A549 (cell line): Measurements from ENCODE around the gene BCAS3. TPM values are rescaled to one million over a fixed set of nuclear protein-coding genes. Genes with fewer than 3 reads are reported as not detected.

Source experiments
- ATAC-seq, 2 experiments: fragments of 200-7000 bp in 1 of 2; fragments of >200 bp in 1 of 2; cut with Nextera tagmentation in 1 of 2; cut with Tn5 transposase in 1 of 2; 3 replicates each; pipeline versions ENCODE4 v1.8.0 to v1.9.1; 2018 to 2020; ENCODE audit warnings: mild to moderate bottlenecking in 1 of 2, moderate library complexity in 1 of 2
- CTCF ChIA-PET: fragments of 300-600 bp; sonication (Branson Sonifier 250); formaldehyde crosslinking; extraction: SDS; loops from one replicate; lab custom pipeline; 2021; ENCODE audit warnings: antibody characterized with exemption, inconsistent platforms; lab: Yijun Ruan, JAX
- POLR2A ChIA-PET: fragments of 350-600 bp; formaldehyde crosslinking; extraction: SDS; loops from one replicate; lab custom pipeline; 2021; ENCODE audit warnings: antibody characterized with exemption, inconsistent platforms; lab: Yijun Ruan, JAX
- DNase-seq, 2 experiments: peaks; one replicate each; pipeline versions ENCODE4 v3.0.0 to v3.0.0-alpha.2; 2011 to 2016; ENCODE audit warnings: low read depth in 1 of 2, low spot score in 1 of 2
- FAIRE-seq: peaks from 2 replicates; lab custom pipeline; 2011; peaks lifted over from hg19 to GRCh38; lab: Jason Lieb, UNC
- H3K27ac ChIP-seq, 2 experiments: fragments of >200 bp; sonication (Bioruptor Twin); formaldehyde crosslinking; 3 replicates each; pipeline ENCODE4 v1.5.1; 2016 to 2017
- H3K4me1 ChIP-seq: fragments of >200 bp; sonication (Bioruptor Twin); formaldehyde crosslinking; 3 replicates; pipeline ENCODE4 v1.6.1; 2016
- H3K4me2 ChIP-seq: fragments of >200 bp; sonication (Bioruptor Twin); formaldehyde crosslinking; 3 replicates; pipeline ENCODE4 v1.6.1; 2016
- H3K4me3 ChIP-seq: fragments of >200 bp; sonication (Bioruptor Twin); formaldehyde crosslinking; 3 replicates; pipeline ENCODE4 v1.5.1; 2016
- H3K9me3 ChIP-seq: fragments of >200 bp; sonication (Bioruptor Twin); formaldehyde crosslinking; 3 replicates; pipeline ENCODE4 v1.6.1; 2016
- BCL3 ChIP-seq: fragments of >200 bp; sonication (Bioruptor Twin); formaldehyde crosslinking; IDR thresholded peaks from 3 replicates; pipeline ENCODE4 v1.6.1; 2016
- BHLHE40 ChIP-seq: IDR thresholded peaks from 2 replicates; pipeline ENCODE4 v1.6.1; 2012; ENCODE audit warnings: low read depth, low read length, inconsistent platforms
- CEBPB ChIP-seq, 2 experiments: fragments of >200 bp in 1 of 2; sonication (Bioruptor Twin) in 1 of 2; formaldehyde crosslinking in 1 of 2; IDR thresholded peaks; 2 replicates each; pipeline ENCODE4 v1.6.1; 2012 to 2016
- CHD2 ChIP-seq: fragments of 150-350 bp; IDR thresholded peaks from 2 replicates; pipeline ENCODE4 v1.6.1; 2014; ENCODE audit warnings: low read length; ENCODE audit not compliant: partially characterized antibody
- CHD4 ChIP-seq: fragments of 200-600 bp; sonication (generic); IDR thresholded peaks from 2 replicates; pipeline ENCODE4 v1.6.1; 2016; ENCODE audit warnings: antibody characterized with exemption, mild to moderate bottlenecking, borderline replicate concordance
- FOXS1 ChIP-seq: fragments of 250-450 bp; sonication (Bioruptor Pico); IDR thresholded peaks from 2 replicates; pipeline ENCODE4 v1.5.0; 2020; ENCODE audit warnings: mild to moderate bottlenecking, moderate library complexity
- HOXB5 ChIP-seq: fragments of 250-450 bp; sonication (Bioruptor Pico); IDR thresholded peaks from 2 replicates; pipeline ENCODE4 v1.5.0; 2020; ENCODE audit warnings: mild to moderate bottlenecking, moderate library complexity
- JUNB ChIP-seq: fragments of >200 bp; sonication (Bioruptor Twin); formaldehyde crosslinking; IDR thresholded peaks from 2 replicates; pipeline ENCODE4 v1.6.1; 2016
- KDM1A ChIP-seq: fragments of 200-600 bp; sonication (generic); IDR thresholded peaks from 2 replicates; pipeline ENCODE4 v1.6.1; 2016; ENCODE audit warnings: low read depth, mild to moderate bottlenecking
- NPAS2 ChIP-seq: fragments of 250-450 bp; sonication (Bioruptor Pico); IDR thresholded peaks from 2 replicates; pipeline ENCODE4 v1.8.0; 2022; ENCODE audit warnings: mild to moderate bottlenecking, moderate library complexity, borderline replicate concordance
- PBX3 ChIP-seq: IDR thresholded peaks from 2 replicates; pipeline ENCODE4 v1.6.1; 2012
- POLR2AphosphoS2 ChIP-seq: conservative IDR thresholded peaks from 2 replicates; pipeline ENCODE4 v1.6.1; 2012; ENCODE audit warnings: low read length, improper control_type of control experiment, inconsistent platforms
- RARB ChIP-seq: fragments of 250-450 bp; sonication (Bioruptor Pico); IDR thresholded peaks from 2 replicates; pipeline ENCODE4 v1.8.0; 2021; ENCODE audit warnings: mild to moderate bottlenecking, moderate library complexity
- RCOR1 ChIP-seq: fragments of 150-350 bp; IDR thresholded peaks from 2 replicates; pipeline ENCODE4 v1.6.1; 2014; ENCODE audit warnings: antibody characterized with exemption, low read length, low read depth
- TP53 ChIP-seq: fragments of 250-450 bp; sonication (Bioruptor Pico); IDR thresholded peaks from 2 replicates; pipeline ENCODE4 v1.5.0; 2021; ENCODE audit warnings: mild to moderate bottlenecking, moderate library complexity
- ZSCAN20 ChIP-seq: fragments of 250-450 bp; sonication (Bioruptor Pico); IDR thresholded peaks from 2 replicates; pipeline ENCODE4 v1.8.0; 2022; ENCODE audit warnings: mild to moderate bottlenecking, moderate library complexity
- WGBS: methylation state at CpG from one replicate; pipeline ENCODE4 v1.1.6; 2017; ENCODE audit errors: missing lambda C conversion rate; 5-methylcytosine and 5-hydroxymethylcytosine counted together
- polyA plus RNA-seq, 4 experiments: library from polyadenylated mRNA; depleted of rRNA in 3 of 4; stranded (reverse); fragments of >200 nt; fragmentation: RNase III in 1 of 4; extraction: RNeasy Plus Mini Kit Qiagen cat#74134 plus additional on column Dnase treatment in 1 of 4; gene quantifications; 2 replicates in 3 of 4; 3 replicates in 1 of 4; pipeline ENCODE4 v1.2.3, GENCODE V29; 2011 to 2017
- TF ChIP-seq, protein P1 (sequence below): fragments of 200-600 bp; sonication (generic); IDR thresholded peaks from 2 replicates; pipeline ENCODE4 v1.6.1; 2016; ENCODE audit warnings: antibody characterized with exemption, mild to moderate bottlenecking, moderate library complexity
- TF ChIP-seq, protein P2 (sequence below): IDR thresholded peaks from 2 replicates; pipeline ENCODE4 v1.6.1; 2012; ENCODE audit warnings: low read depth, borderline replicate concordance
- TF ChIP-seq, protein P3 (sequence below): fragments of 150-350 bp; IDR thresholded peaks from 2 replicates; pipeline ENCODE4 v1.6.1; 2014; ENCODE audit warnings: low read depth, mild to moderate bottlenecking, low read length

Gene BCAS3
- polyA plus RNA-seq, 2 of the 4 experiments (the other 2 are of a cell fraction) = 14.7 to 43.4 TPM

DNA sequence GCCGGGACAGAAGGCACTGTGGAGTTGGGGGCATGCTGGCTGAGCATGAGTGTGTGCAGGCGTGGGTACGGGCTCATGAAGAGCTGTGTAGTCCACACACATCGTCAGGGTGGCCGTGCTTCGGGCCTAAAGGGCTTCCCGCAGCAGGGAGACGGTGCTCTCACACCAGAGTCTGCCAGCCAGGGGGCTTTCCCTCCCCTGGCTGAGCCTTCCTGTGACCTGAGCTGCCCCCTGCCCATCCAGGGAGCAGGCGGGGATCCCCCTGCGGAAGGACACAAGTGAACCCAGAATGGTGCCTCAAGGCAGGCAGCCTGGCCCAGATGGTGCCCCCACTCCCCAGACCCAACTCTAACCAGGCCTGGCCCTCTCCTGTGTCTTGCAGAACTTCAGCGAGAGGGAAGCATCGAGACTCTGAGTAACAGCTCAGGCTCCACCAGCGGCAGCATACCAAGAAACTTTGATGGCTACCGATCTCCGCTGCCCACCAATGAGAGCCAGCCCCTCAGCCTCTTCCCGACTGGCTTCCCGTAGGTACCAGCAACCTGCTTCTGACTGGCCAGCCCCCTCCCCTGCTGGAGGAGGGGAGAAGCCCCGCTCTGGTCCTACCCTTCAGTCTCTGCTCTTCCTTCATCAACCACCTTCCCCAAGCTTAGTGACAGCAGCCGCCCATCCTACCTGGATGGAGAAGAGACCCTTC lies 714.1 kb downstream of the BCAS3 start:
- POLR2A ChIA-PET = no interaction called here

DNA sequence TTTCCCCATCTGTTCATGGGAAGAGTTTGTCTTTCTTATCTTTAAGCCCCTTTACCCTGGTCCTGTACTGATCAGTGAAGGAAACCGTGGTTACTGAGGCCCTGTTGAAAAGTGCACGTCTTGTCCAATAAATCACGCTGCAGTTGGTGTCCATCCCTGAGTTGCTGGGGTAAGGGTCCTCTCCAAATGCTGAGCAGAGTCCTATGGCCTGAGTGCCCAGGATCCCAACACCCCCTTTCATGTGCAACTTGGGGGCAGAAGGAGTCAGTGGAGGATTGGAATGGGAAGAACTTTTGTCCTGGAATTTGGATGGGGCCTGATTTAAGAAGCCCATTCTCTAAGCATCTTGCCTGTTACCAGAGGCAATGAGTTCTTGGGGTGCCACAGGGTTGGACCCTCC lies 715.0 kb downstream of the BCAS3 start:
- peaks cover 7% of the 10 kb centered on the region; the same call in 2 of the 3 replicates for H3K4me1 ChIP-seq
- no peak overlapping the region for H3K27ac ChIP-seq
- CTCF ChIA-PET = interaction anchor here (1.0 to 2.8 kb wide), 6 partner anchors 10 to 672 kb away, joined by 3 to 10 read pairs (median 5); no protein-coding TSS in a partner anchor
- no peak for ATAC-seq
- no peak overlapping the region for H3K4me2 ChIP-seq
- FAIRE-seq = no peak
- H3K4me3 ChIP-seq = no peak overlapping the region
- TF ChIP-seq, protein P1, sequence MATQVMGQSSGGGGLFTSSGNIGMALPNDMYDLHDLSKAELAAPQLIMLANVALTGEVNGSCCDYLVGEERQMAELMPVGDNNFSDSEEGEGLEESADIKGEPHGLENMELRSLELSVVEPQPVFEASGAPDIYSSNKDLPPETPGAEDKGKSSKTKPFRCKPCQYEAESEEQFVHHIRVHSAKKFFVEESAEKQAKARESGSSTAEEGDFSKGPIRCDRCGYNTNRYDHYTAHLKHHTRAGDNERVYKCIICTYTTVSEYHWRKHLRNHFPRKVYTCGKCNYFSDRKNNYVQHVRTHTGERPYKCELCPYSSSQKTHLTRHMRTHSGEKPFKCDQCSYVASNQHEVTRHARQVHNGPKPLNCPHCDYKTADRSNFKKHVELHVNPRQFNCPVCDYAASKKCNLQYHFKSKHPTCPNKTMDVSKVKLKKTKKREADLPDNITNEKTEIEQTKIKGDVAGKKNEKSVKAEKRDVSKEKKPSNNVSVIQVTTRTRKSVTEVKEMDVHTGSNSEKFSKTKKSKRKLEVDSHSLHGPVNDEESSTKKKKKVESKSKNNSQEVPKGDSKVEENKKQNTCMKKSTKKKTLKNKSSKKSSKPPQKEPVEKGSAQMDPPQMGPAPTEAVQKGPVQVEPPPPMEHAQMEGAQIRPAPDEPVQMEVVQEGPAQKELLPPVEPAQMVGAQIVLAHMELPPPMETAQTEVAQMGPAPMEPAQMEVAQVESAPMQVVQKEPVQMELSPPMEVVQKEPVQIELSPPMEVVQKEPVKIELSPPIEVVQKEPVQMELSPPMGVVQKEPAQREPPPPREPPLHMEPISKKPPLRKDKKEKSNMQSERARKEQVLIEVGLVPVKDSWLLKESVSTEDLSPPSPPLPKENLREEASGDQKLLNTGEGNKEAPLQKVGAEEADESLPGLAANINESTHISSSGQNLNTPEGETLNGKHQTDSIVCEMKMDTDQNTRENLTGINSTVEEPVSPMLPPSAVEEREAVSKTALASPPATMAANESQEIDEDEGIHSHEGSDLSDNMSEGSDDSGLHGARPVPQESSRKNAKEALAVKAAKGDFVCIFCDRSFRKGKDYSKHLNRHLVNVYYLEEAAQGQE = no peak
- TF ChIP-seq POLR2AphosphoS2 = no peak
- no peak for TF ChIP-seq RCOR1
- no peak for TF ChIP-seq CHD2
- TF ChIP-seq JUNB = no peak
- no peak for TF ChIP-seq RARB
- no peak for TF ChIP-seq ZSCAN20 (CRISPR knock-in tag)
- TF ChIP-seq BCL3 = no peak
- TF ChIP-seq CEBPB (IDR thresholded peaks at IDR 0.05) = no peak
- TF ChIP-seq NPAS2 (CRISPR knock-in tag) = no peak
- POLR2A ChIA-PET = no interaction called here
- H3K9me3 ChIP-seq = no peaks in the 10 kb centered on the region
- DNase-seq = no peak
- WGBS = 96% methylated on average over 3 of the region's 3 CpGs

More for the DNA sequence above, 714.1 kb downstream of the BCAS3 start:
- H3K4me1 ChIP-seq = peaks cover 7% of the 10 kb centered on the region; the same call in 2 of the 3 replicates
- FAIRE-seq (no peak), DNase-seq (no peak), ATAC-seq (no peak)
- WGBS = 87% methylated on average over 18 of the region's 19 CpGs
- CTCF ChIA-PET = interaction anchor here (0.7 to 3.1 kb wide), 12 partner anchors 17 to 671 kb away, joined by 3 to 40 read pairs (median 3); no protein-coding TSS in a partner anchor
- TF ChIP-seq TP53 (CRISPR knock-in tag) = no peak
- TF ChIP-seq FOXS1 (CRISPR knock-in tag) = no peak
- no peak for TF ChIP-seq BHLHE40
- TF ChIP-seq, protein P2, sequence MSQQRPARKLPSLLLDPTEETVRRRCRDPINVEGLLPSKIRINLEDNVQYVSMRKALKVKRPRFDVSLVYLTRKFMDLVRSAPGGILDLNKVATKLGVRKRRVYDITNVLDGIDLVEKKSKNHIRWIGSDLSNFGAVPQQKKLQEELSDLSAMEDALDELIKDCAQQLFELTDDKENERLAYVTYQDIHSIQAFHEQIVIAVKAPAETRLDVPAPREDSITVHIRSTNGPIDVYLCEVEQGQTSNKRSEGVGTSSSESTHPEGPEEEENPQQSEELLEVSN = no peak
- no peak for TF ChIP-seq KDM1A
- TF ChIP-seq, protein P3, sequence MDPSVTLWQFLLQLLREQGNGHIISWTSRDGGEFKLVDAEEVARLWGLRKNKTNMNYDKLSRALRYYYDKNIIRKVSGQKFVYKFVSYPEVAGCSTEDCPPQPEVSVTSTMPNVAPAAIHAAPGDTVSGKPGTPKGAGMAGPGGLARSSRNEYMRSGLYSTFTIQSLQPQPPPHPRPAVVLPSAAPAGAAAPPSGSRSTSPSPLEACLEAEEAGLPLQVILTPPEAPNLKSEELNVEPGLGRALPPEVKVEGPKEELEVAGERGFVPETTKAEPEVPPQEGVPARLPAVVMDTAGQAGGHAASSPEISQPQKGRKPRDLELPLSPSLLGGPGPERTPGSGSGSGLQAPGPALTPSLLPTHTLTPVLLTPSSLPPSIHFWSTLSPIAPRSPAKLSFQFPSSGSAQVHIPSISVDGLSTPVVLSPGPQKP = no peak
- no peak for TF ChIP-seq PBX3
- TF ChIP-seq CHD4 = no peak
- no peak for TF ChIP-seq HOXB5 (CRISPR knock-in tag)
- no peak overlapping the region for H3K4me3 ChIP-seq
- no peak overlapping the region for H3K4me2 ChIP-seq
- H3K27ac ChIP-seq = no peak overlapping the region
- no peaks in the 10 kb centered on the region for H3K9me3 ChIP-seq
